Heart right ventricle (tissue), 16 donors: ENCODE measurements around the gene MID1. TPM values are rescaled to one million over a fixed set of nuclear protein-coding genes. Genes with fewer than 3 reads are reported as not detected.

Experiments used
- ATAC-seq, 8 donors: fragments of 200-7000 bp; cut with Tn5 transposase; one replicate each; pipeline ENCODE4 v1.9.1; 2020; ENCODE audit warnings: mild to moderate bottlenecking in 8 of 8, moderate library complexity in 8 of 8, moderate number of reproducible peaks in 1 of 8
- DNase-seq, 2 donors: peaks; one replicate each; pipeline ENCODE4 v3.0.0-alpha.2; 2020
- H3K27ac ChIP-seq, 10 donors: fragments of 200-600 bp; sonication (generic) in 2 of 10; one replicate each; pipeline versions ENCODE4 v1.5.0 to v1.8.0; 2020 to 2022; ENCODE audit warnings: mild to moderate bottlenecking in 3 of 10
- H3K27me3 ChIP-seq, 7 donors: fragments of 200-600 bp; one replicate each; pipeline ENCODE4 v1.8.0; 2021 to 2022; ENCODE audit warnings: mild to moderate bottlenecking in 2 of 7
- H3K36me3 ChIP-seq, 9 donors: fragments of 200-600 bp; sonication (generic) in 1 of 9; one replicate each; pipeline versions ENCODE4 v1.5.0 to v1.8.0; 2020 to 2022; ENCODE audit warnings: mild to moderate bottlenecking in 2 of 9
- H3K4me1 ChIP-seq, 9 donors: fragments of 200-600 bp; sonication (generic) in 1 of 9; one replicate each; pipeline versions ENCODE4 v1.5.0 to v1.8.0; 2020 to 2022; ENCODE audit warnings: mild to moderate bottlenecking in 4 of 9
- H3K4me3 ChIP-seq, 10 donors: fragments of 200-600 bp; sonication (generic) in 2 of 10; one replicate each; pipeline versions ENCODE4 v1.5.0 to v1.8.0; 2020 to 2022; ENCODE audit warnings: mild to moderate bottlenecking in 7 of 10, moderate library complexity in 2 of 10
- H3K9me3 ChIP-seq, 11 donors: fragments of 200-600 bp in 10 of 11; sonication (generic) in 2 of 11; one replicate each; pipeline versions ENCODE4 v1.5.0 to v1.8.0; 2013 to 2022; ENCODE audit warnings: mild to moderate bottlenecking in 2 of 11, control low read depth in 1 of 11, moderate library complexity in 1 of 11
- CTCF ChIP-seq, 9 donors: fragments of 200-600 bp; sonication (generic) in 2 of 9; IDR thresholded peaks; one replicate each; pipeline versions ENCODE4 v1.5.0 to v1.8.0; 2021 to 2022; ENCODE audit warnings: antibody characterized with exemption in 9 of 9, mild to moderate bottlenecking in 5 of 9, moderate library complexity in 1 of 9
- WGBS, 2 donors: extraction: QIAGEN DNeasy Blood & Tissue Kit; methylation state at CpG; one replicate each; pipeline ENCODE4 v1.1.7; 2013; ENCODE audit warnings: inconsistent platforms in 1 of 2; 5-methylcytosine and 5-hydroxymethylcytosine counted together
- intact Hi-C, 10 donors: fragments of 100-400 bp; cut with DNase I; formaldehyde crosslinking; loops; one replicate each; pipeline versions ENCODE4 v1.11.1 to v1.14.2; 2022
- long read RNA-seq, 3 donors: library from polyadenylated mRNA; unstranded; transcript quantifications; one replicate each; pipeline ENCODE4 v2.0.0, GENCODE V29; 2020 to 2021
- polyA plus RNA-seq, 2 donors: library from polyadenylated mRNA; stranded (reverse); fragments of 200-250 nt; gene quantifications; one replicate each; pipeline ENCODE4 v1.2.3, GENCODE V29; 2013
- total RNA-seq, 10 donors: library from RNA; stranded (reverse); fragmentation: NEBNext Ultra II Directional in 3 of 10; extraction: Animal tissue kit (Norgen Biotek cat#: 25700) in 3 of 10; gene quantifications; one replicate each; pipeline versions ENCODE4 v1.2.1 to v1.2.4, GENCODE V29; 2021 to 2023
- donor health status: Arrhythmogenic right ventricular cardiomyopathy.
- donor health status: ischemic (EF 13 %, LVEDD 7.1; RV severe dilation, severe dysfunction).
- donor health status: healthy with polysubstance abuse.
- donor health status: DM: no; HTN: yes; CAD: no.
- donor health status: DM: no; HTN: no; CAD: no.
- donor health status: ischemic (EF 25% LVEDD 6.9; RV normal size, moderate dysfunction).
- donor health status: ischemic (EF 25% LVEDD 5.7; RV mildly dilated, moderate dysfunction).
- donor health status: healthy.
- donor health status: DM: yes; HTN: yes; CAD: no.
- donor health status: Ischemic cardiomyopathy.
- donor health status: ischemic (EF 35%, LVEDD 5.7; RV mildly dilated, moderate dysfunction).
- donor health status: nonischemic (EF 11% LVEDD 7.7; RV severe dilation, severe dysfunction).
- donor health status: DM: yes; HTN: yes; CAD: no.
- donor health status: PGD.
- donor health status: ischemic (EF 29% LVEDD 5.4; RV normal size, mild dysfunction).
- donor health status: nonischemic (EF 23%, LVEDD 6.1; RV moderate dilation, normal function).

Gene MID1
- total RNA-seq, result 10 to 100 TPM in 4 of 10 donors, 1 to 10 TPM in 6; 4.5 to 22.6 (median 8.0) TPM
- polyA plus RNA-seq, result 1 to 10 TPM; 1.4 to 2.1 TPM
- long read RNA-seq, donor 1, partial matches to known transcripts, result 0 of 2 reads
- long read RNA-seq, donor 1, other reads (novel, unspliced or antisense), result 2 of 2 reads
- long read RNA-seq, donor 2, full-length matches to known transcripts, result 7 of 13 reads
- long read RNA-seq, donor 2, partial matches to known transcripts, result 3 of 13 reads
- long read RNA-seq, donor 2, other reads (novel, unspliced or antisense), result 3 of 13 reads
- long read RNA-seq, donor 3, full-length matches to known transcripts, result 12 of 17 reads
- long read RNA-seq, donor 3, partial matches to known transcripts, result 1 of 17 reads
- long read RNA-seq, donor 3, other reads (novel, unspliced or antisense), result 4 of 17 reads

GRCh38 chrX:10620121-10620699 is at the start of gene MID1:
Gene MID1, minus strand, starts transcription at chrX:10620585. Its CDS starts 53,038 bp downstream, at chrX:10567547.
- Histone ChIP-seq H3K4me1 (peaks cover 0 to 10% (median 0%) of the 10 kb centered on the region in 9 donors), H3K36me3 (no peaks in the 10 kb centered on the region), H3K27ac (peak within 1 kb of the TSS; percentile 22 to 79 (median 66)), H3K27me3 (peaks cover 0 to 61% (median 0%) of the 10 kb centered on the region in 7 donors), H3K4me3 (peak within 1 kb of the TSS; percentile 28 to 75 (median 65)), H3K9me3 (no peaks in the 10 kb centered on the region)
- 0% methylated on average over 46 of the region's 46 CpGs for WGBS, 2 donors
- intact Hi-C loops, result loop anchor here in 1 of 10 donors (5.0 kb wide), 1 partner anchor 433 kb away; no protein-coding TSS in a partner anchor
- ATAC-seq (peak; percentile 81 to 95 (median 91)), DNase-seq (peak; percentile 64 to 66)
- TF ChIP-seq CTCF (IDR thresholded peaks at IDR 0.05), result no peak

- DNase-seq (no peak), ATAC-seq (no peak)
- Histone ChIP-seq H3K36me3 (no peaks in the 10 kb centered on the region), H3K27me3 (no peaks in the 10 kb centered on the region), H3K27ac (no peak overlapping the region), H3K4me1 (no peaks in the 10 kb centered on the region), H3K4me3 (no peak overlapping the region), H3K9me3 (no peaks in the 10 kb centered on the region)
- TF ChIP-seq CTCF (IDR thresholded peaks at IDR 0.05), result no peak
- intact Hi-C loops, result no loop called here
- WGBS, 2 donors, result 59 to 79% methylated on average over 1 of the region's 1 CpG
Measured at GRCh38 chrX:10667143-10667542, 46.8 kb upstream of the MID1 start.

- 71 to 85% methylated on average over 1 of the region's 1 CpG for WGBS, 2 donors
- no peaks in the 10 kb centered on the region for H3K27me3 ChIP-seq
Measured at GRCh38 chrX:10666102-10666501, 45.7 kb upstream of the MID1 start.

GRCh38 chrX:10665681-10666080 is 45.3 kb upstream of the MID1 start:
- WGBS, 2 donors, result 93% methylated on average over 7 of the region's 7 CpGs
- Histone ChIP-seq H3K36me3 (no peaks in the 10 kb centered on the region), H3K9me3 (no peaks in the 10 kb centered on the region), H3K4me3 (no peak overlapping the region), H3K27me3 (no peaks in the 10 kb centered on the region), H3K27ac (no peak overlapping the region), H3K4me1 (no peaks in the 10 kb centered on the region)
- no peak for TF ChIP-seq CTCF (IDR thresholded peaks at IDR 0.05)
- ATAC-seq, result no peak
- DNase-seq, result no peak
- intact Hi-C loops, result no loop called here

More at GRCh38 chrX:10666102-10666501, 45.7 kb upstream of the MID1 start:
- H3K27ac ChIP-seq, result no peak overlapping the region
- H3K4me3 ChIP-seq, result no peak overlapping the region
- DNase-seq, result no peak
- intact Hi-C loops, result no loop called here
- no peaks in the 10 kb centered on the region for H3K36me3 ChIP-seq
- H3K4me1 ChIP-seq, result no peaks in the 10 kb centered on the region
- ATAC-seq, result no peak
- no peaks in the 10 kb centered on the region for H3K9me3 ChIP-seq
- no peak for TF ChIP-seq CTCF (IDR thresholded peaks at IDR 0.05)
